ENCODE measurements around the gene FOCAD.
A peak's percentile ranks its signal among the peaks of the same experiment; 100 is the strongest.
"Not testable (repeated sequence)": the region's sequence is repeated elsewhere in the genome, so short reads cannot be mapped to it uniquely, and the experiment has no call there.

The FOCAD gene

GRCh38 chr9:20658677-20659473 lies 25.2 kb upstream of the FOCAD start:
- intact Hi-C loops (cut with micrococcal nuclease) = no loop called here
- Mint-ChIP-seq H3K27ac (no peak overlapping the region), H3K4me3 (peak overlapping the region; percentile 69), H3K9me3 (no peaks in the 10 kb centered on the region), H3K4me1 (ENCODE audit: low read depth) (no peaks in the 10 kb centered on the region), H3K27me3 (no peaks in the 10 kb centered on the region), H3K36me3 (ENCODE audit: low read depth) (no peaks in the 10 kb centered on the region)

- H3K9me3 Mint-ChIP-seq = no peaks in the 10 kb centered on the region
- no peaks in the 10 kb centered on the region for H3K27me3 Mint-ChIP-seq
- no peak overlapping the region for H3K27ac Mint-ChIP-seq
- H3K4me3 Mint-ChIP-seq = no peak overlapping the region
- intact Hi-C loops (cut with micrococcal nuclease) = no loop called here
- no peaks in the 10 kb centered on the region for H3K4me1 Mint-ChIP-seq (ENCODE audit: low read depth)
- H3K36me3 Mint-ChIP-seq (ENCODE audit: low read depth) = no peaks in the 10 kb centered on the region
Measured at GRCh38 chr9:20659474-20659967, 24.5 kb upstream of the FOCAD start.

- Mint-ChIP-seq H3K9me3 (no peaks in the 10 kb centered on the region), H3K4me1 (ENCODE audit: low read depth) (no peaks in the 10 kb centered on the region), H3K4me3 (no peak overlapping the region), H3K36me3 (ENCODE audit: low read depth) (no peaks in the 10 kb centered on the region), H3K27ac (no peak overlapping the region), H3K27me3 (no peaks in the 10 kb centered on the region)
- intact Hi-C loops (cut with micrococcal nuclease) = no loop called here
Measured at GRCh38 chr9:20662156-20662555, 21.9 kb upstream of the FOCAD start.

GRCh38 chr9:20663133-20663532 lies 20.9 kb upstream of the FOCAD start:
- H3K4me3 Mint-ChIP-seq = no peak overlapping the region
- intact Hi-C loops (cut with micrococcal nuclease) = no loop called here
- H3K9me3 Mint-ChIP-seq = no peaks in the 10 kb centered on the region
- H3K36me3 Mint-ChIP-seq (ENCODE audit: low read depth) = no peaks in the 10 kb centered on the region
- H3K27ac Mint-ChIP-seq = no peak overlapping the region
- H3K27me3 Mint-ChIP-seq = no peaks in the 10 kb centered on the region
- no peaks in the 10 kb centered on the region for H3K4me1 Mint-ChIP-seq (ENCODE audit: low read depth)

- H3K4me1 Mint-ChIP-seq (ENCODE audit: low read depth) = no peaks in the 10 kb centered on the region
- H3K4me3 Mint-ChIP-seq = no peak overlapping the region
- no peaks in the 10 kb centered on the region for H3K9me3 Mint-ChIP-seq
- no peaks in the 10 kb centered on the region for H3K27me3 Mint-ChIP-seq
- H3K27ac Mint-ChIP-seq = no peak overlapping the region
- intact Hi-C loops (cut with micrococcal nuclease) = no loop called here
- no peaks in the 10 kb centered on the region for H3K36me3 Mint-ChIP-seq (ENCODE audit: low read depth)
Measured at GRCh38 chr9:20664501-20664900, 19.6 kb upstream of the FOCAD start.

- H3K4me3 Mint-ChIP-seq = no peak overlapping the region
- H3K4me1 Mint-ChIP-seq (ENCODE audit: low read depth) = no peaks in the 10 kb centered on the region
- intact Hi-C loops (cut with micrococcal nuclease) = no loop called here
- H3K36me3 Mint-ChIP-seq (ENCODE audit: low read depth) = no peaks in the 10 kb centered on the region
- H3K27ac Mint-ChIP-seq = no peak overlapping the region
- H3K9me3 Mint-ChIP-seq = no peaks in the 10 kb centered on the region
- no peaks in the 10 kb centered on the region for H3K27me3 Mint-ChIP-seq
Measured at GRCh38 chr9:20670395-20670794, 13.7 kb upstream of the FOCAD start.

GRCh38 chr9:20671635-20672034 lies 12.4 kb upstream of the FOCAD start:
- Mint-ChIP-seq H3K4me1 (ENCODE audit: low read depth) (no peaks in the 10 kb centered on the region), H3K27ac (no peak overlapping the region), H3K9me3 (no peaks in the 10 kb centered on the region), H3K36me3 (ENCODE audit: low read depth) (no peaks in the 10 kb centered on the region), H3K27me3 (no peaks in the 10 kb centered on the region), H3K4me3 (no peak overlapping the region)
- intact Hi-C loops (cut with micrococcal nuclease) = no loop called here

GRCh38 chr9:20673537-20673936 lies 10.5 kb upstream of the FOCAD start:
- H3K4me3 Mint-ChIP-seq; H3K9me3 Mint-ChIP-seq; intact Hi-C loops (cut with micrococcal nuclease); H3K4me1 Mint-ChIP-seq (ENCODE audit: low read depth); H3K27me3 Mint-ChIP-seq; H3K36me3 Mint-ChIP-seq (ENCODE audit: low read depth); H3K27ac Mint-ChIP-seq: not testable (repeated sequence)

- intact Hi-C loops (cut with micrococcal nuclease) = no loop called here
- Mint-ChIP-seq H3K9me3 (no peaks in the 10 kb centered on the region), H3K36me3 (ENCODE audit: low read depth) (no peaks in the 10 kb centered on the region), H3K27ac (no peak overlapping the region), H3K27me3 (no peaks in the 10 kb centered on the region), H3K4me1 (ENCODE audit: low read depth) (peaks cover 12% of the 10 kb centered on the region), H3K4me3 (no peak overlapping the region)
Measured at GRCh38 chr9:20681467-20681866, 2.6 kb upstream of the FOCAD start.

GRCh38 chr9:20683351-20684034 lies 566 bp upstream of the FOCAD start:
- intact Hi-C loops (cut with micrococcal nuclease) = loop anchor here (2.0 kb wide), 1 partner anchor 59 kb away; no protein-coding TSS in a partner anchor
- no peaks in the 10 kb centered on the region for H3K36me3 Mint-ChIP-seq (ENCODE audit: low read depth)
- H3K27me3 Mint-ChIP-seq = no peaks in the 10 kb centered on the region
- H3K9me3 Mint-ChIP-seq = no peaks in the 10 kb centered on the region
- H3K4me3 Mint-ChIP-seq = peak overlapping the region; percentile 84
- peak overlapping the region; percentile 82 for H3K27ac Mint-ChIP-seq
- peaks cover 12% of the 10 kb centered on the region for H3K4me1 Mint-ChIP-seq (ENCODE audit: low read depth)

GRCh38 chr9:20684875-20685696 lies 1.0 kb downstream of the FOCAD start:
- H3K9me3 Mint-ChIP-seq = no peaks in the 10 kb centered on the region
- H3K4me3 Mint-ChIP-seq = peak overlapping the region; percentile 84
- intact Hi-C loops (cut with micrococcal nuclease) = loop anchor here (2.0 kb wide), 1 partner anchor 60 kb away; no protein-coding TSS in a partner anchor
- no peaks in the 10 kb centered on the region for H3K27me3 Mint-ChIP-seq
- H3K4me1 Mint-ChIP-seq (ENCODE audit: low read depth) = peaks cover 12% of the 10 kb centered on the region
- no peaks in the 10 kb centered on the region for H3K36me3 Mint-ChIP-seq (ENCODE audit: low read depth)
- H3K27ac Mint-ChIP-seq = peak overlapping the region; percentile 82

GRCh38 chr9:20685769-20686168 lies 1.7 kb downstream of the FOCAD start:
- H3K4me3 Mint-ChIP-seq = no peak overlapping the region
- no peak overlapping the region for H3K27ac Mint-ChIP-seq

GRCh38 chr9:20689833-20690232 lies 5.8 kb downstream of the FOCAD start:
- Mint-ChIP-seq H3K4me3 (no peak overlapping the region), H3K36me3 (ENCODE audit: low read depth) (no peaks in the 10 kb centered on the region), H3K27ac (no peak overlapping the region), H3K9me3 (no peaks in the 10 kb centered on the region), H3K4me1 (ENCODE audit: low read depth) (peaks cover 18% of the 10 kb centered on the region), H3K27me3 (no peaks in the 10 kb centered on the region)
- intact Hi-C loops (cut with micrococcal nuclease) = no loop called here

More at GRCh38 chr9:20685769-20686168, 1.7 kb downstream of the FOCAD start:
- Mint-ChIP-seq H3K36me3 (ENCODE audit: low read depth) (no peaks in the 10 kb centered on the region), H3K27me3 (no peaks in the 10 kb centered on the region), H3K9me3 (no peaks in the 10 kb centered on the region), H3K4me1 (ENCODE audit: low read depth) (peaks cover 12% of the 10 kb centered on the region)
- intact Hi-C loops (cut with micrococcal nuclease) = loop anchor here (2.0 kb wide), 1 partner anchor 61 kb away; no protein-coding TSS in a partner anchor

GRCh38 chr9:20692554-20692953 lies 8.5 kb downstream of the FOCAD start:
- intact Hi-C loops (cut with micrococcal nuclease) = no loop called here
- Mint-ChIP-seq H3K9me3 (no peaks in the 10 kb centered on the region), H3K4me1 (ENCODE audit: low read depth) (peaks cover 13% of the 10 kb centered on the region), H3K27me3 (no peaks in the 10 kb centered on the region), H3K27ac (no peak overlapping the region), H3K36me3 (ENCODE audit: low read depth) (no peaks in the 10 kb centered on the region), H3K4me3 (no peak overlapping the region)
